Mesenchymal stem cell (in vitro differentiated cells and primary cell): ENCODE results near the gene FBXL19. TPM values are rescaled to one million over a fixed set of nuclear protein-coding genes. Genes with fewer than 3 reads are reported as not detected.
A peak's percentile ranks its signal among the peaks of the same experiment; 100 is the strongest.

Experiments
- DNase-seq: peaks from one replicate; pipeline ENCODE4 v3.0.0-alpha.2; 2013
- H2AFZ ChIP-seq: one replicate; pipeline ENCODE4 v1.6.1; 2013; ENCODE audit warnings: low read depth, mild to moderate bottlenecking, control low read depth, inconsistent platforms, low read length, moderate library complexity
- H2AK5ac ChIP-seq: 2 replicates; pipeline ENCODE4 v1.6.1; 2013; ENCODE audit warnings: low read length, moderate library complexity, mild to moderate bottlenecking, inconsistent platforms; ENCODE audit not compliant: severe bottlenecking
- H2BK120ac ChIP-seq: one replicate; pipeline ENCODE4 v1.6.1; 2013; ENCODE audit warnings: low read depth, mild to moderate bottlenecking, inconsistent platforms, low read length, moderate library complexity
- H2BK12ac ChIP-seq, 2 experiments: one replicate each; pipeline ENCODE4 v1.6.1; 2013; ENCODE audit warnings: inconsistent platforms in 2 of 2, low read length in 2 of 2, mild to moderate bottlenecking in 2 of 2, moderate library complexity in 2 of 2, control low read depth in 1 of 2
- H2BK15ac ChIP-seq: one replicate; pipeline ENCODE4 v1.6.1; 2013; ENCODE audit warnings: mild to moderate bottlenecking, low read depth, inconsistent platforms; ENCODE audit not compliant: poor library complexity, severe bottlenecking
- H2BK5ac ChIP-seq: 2 replicates; pipeline ENCODE4 v1.6.1; 2013; ENCODE audit warnings: low read depth, mild to moderate bottlenecking, low read length, control low read depth, inconsistent platforms; ENCODE audit not compliant: poor library complexity, severe bottlenecking
- H3K14ac ChIP-seq, 2 experiments: one replicate each; pipeline ENCODE4 v1.6.1; 2013; ENCODE audit warnings: inconsistent platforms in 2 of 2, low read length in 2 of 2, control low read depth in 1 of 2, mild to moderate bottlenecking in 1 of 2, moderate library complexity in 1 of 2
- H3K18ac ChIP-seq, 2 experiments: one replicate each; pipeline ENCODE4 v1.6.1; 2013; ENCODE audit warnings: inconsistent platforms in 2 of 2, low read length in 2 of 2, control low read depth in 1 of 2, low read depth in 1 of 2, mild to moderate bottlenecking in 1 of 2
- H3K23ac ChIP-seq, 2 experiments: one replicate each; pipeline ENCODE4 v1.6.1; 2013; ENCODE audit warnings: inconsistent platforms in 2 of 2, low read length in 2 of 2, mild to moderate bottlenecking in 2 of 2, moderate library complexity in 2 of 2, control low read depth in 1 of 2
- H3K27ac ChIP-seq: 2 replicates; pipeline ENCODE4 v1.5.1; 2013; ENCODE audit warnings: mild to moderate bottlenecking, moderate library complexity, low read length, control low read depth, inconsistent platforms; ENCODE audit not compliant: poor library complexity, severe bottlenecking
- H3K27me3 ChIP-seq, 2 experiments: 2 replicates each; pipeline versions ENCODE4 v1.6.1 to v1.7.0; 2013; ENCODE audit warnings: low read length in 2 of 2, mild to moderate bottlenecking in 2 of 2, moderate library complexity in 2 of 2, control low read depth in 1 of 2, inconsistent platforms in 1 of 2; ENCODE audit not compliant: control insufficient read depth in 1 of 2, insufficient read depth in 1 of 2
- H3K36me3 ChIP-seq, 2 experiments: 2 replicates each; pipeline versions ENCODE4 v1.6.1 to v1.7.0; 2013; ENCODE audit warnings: low read length in 2 of 2, control low read depth in 1 of 2, inconsistent platforms in 1 of 2, low read depth in 1 of 2, mild to moderate bottlenecking in 1 of 2; ENCODE audit not compliant: insufficient read depth in 2 of 2, control insufficient read depth in 1 of 2
- H3K4ac ChIP-seq, 2 experiments: one replicate each; pipeline ENCODE4 v1.6.1; 2013; ENCODE audit warnings: inconsistent platforms in 2 of 2, low read length in 2 of 2, mild to moderate bottlenecking in 2 of 2, moderate library complexity in 2 of 2, control low read depth in 1 of 2, low read depth in 1 of 2
- H3K4me1 ChIP-seq: 2 replicates; pipeline ENCODE4 v1.6.1; 2013; ENCODE audit warnings: low read depth, low read length, control low read depth; ENCODE audit not compliant: control insufficient read depth, insufficient read depth
- H3K4me2 ChIP-seq: 2 replicates; pipeline ENCODE4 v1.6.1; 2013; ENCODE audit warnings: low read length, mild to moderate bottlenecking, inconsistent platforms; ENCODE audit not compliant: poor library complexity, severe bottlenecking
- H3K4me3 ChIP-seq, 2 experiments: 2 replicates each; pipeline versions ENCODE4 v1.5.1 to v1.7.0; 2013; ENCODE audit warnings: low read length in 2 of 2, mild to moderate bottlenecking in 2 of 2, control low read depth in 1 of 2, low read depth in 1 of 2; ENCODE audit not compliant: insufficient read depth in 1 of 2
- H3K79me1 ChIP-seq: replicated peaks from 2 replicates; pipeline ENCODE4 v1.6.1; 2013; ENCODE audit warnings: mild to moderate bottlenecking, control low read depth, low read length, inconsistent platforms; ENCODE audit not compliant: poor library complexity, severe bottlenecking
- H3K9ac ChIP-seq: 2 replicates; pipeline ENCODE4 v1.7.0; 2013; ENCODE audit warnings: mild to moderate bottlenecking, low read length, moderate library complexity
- H3K9me3 ChIP-seq: 2 replicates; pipeline ENCODE4 v1.7.0; 2013; ENCODE audit warnings: mild to moderate bottlenecking, low read length; ENCODE audit not compliant: control insufficient read depth
- H4K8ac ChIP-seq: one replicate; pipeline ENCODE4 v1.6.1; 2013; ENCODE audit warnings: inconsistent platforms, mild to moderate bottlenecking, low read length, moderate library complexity
- H4K91ac ChIP-seq: one replicate; pipeline ENCODE4 v1.6.1; 2013; ENCODE audit warnings: mild to moderate bottlenecking, low read length, inconsistent platforms
- WGBS: methylation state at CpG from one replicate; pipeline ENCODE4 v1.1.7; 2013; ENCODE audit warnings: mixed read lengths; 5-methylcytosine and 5-hydroxymethylcytosine counted together
- small RNA-seq: library from polyadenylated mRNA; stranded (forward); fragments of <200 nt; extraction: miRNeasy Mini kit (QIAGEN cat#:217004); gene quantifications from one replicate; pipeline ENCODE3, GENCODE V24; 2013; ENCODE audit warnings: low read depth

Gene FBXL19

GRCh38 chr16:30996985-30997724 is 73.8 kb downstream of the FBXL19 start:
- WGBS = 3% methylated on average over 55 of the region's 60 CpGs

GRCh38 chr16:30997725-30998711 is 74.6 kb downstream of the FBXL19 start:
- Histone ChIP-seq H2AFZ (peak overlapping the region; percentile 96), H3K14ac (peak overlapping the region in 1 of 2 experiments; percentile 99), H3K79me1 (peaks cover 11% of the 10 kb centered on the region), H3K27me3 (no peaks in the 10 kb centered on the region), H3K27ac (peak overlapping the region; percentile 98), H3K36me3 (peaks cover 3 to 10% of the 10 kb centered on the region in 2 experiments), H3K4me1 (peaks cover 28% of the 10 kb centered on the region), H2BK5ac (peak overlapping the region; percentile 91), H3K18ac (peak overlapping the region; percentile 71 to 94), H3K4me2 (peak overlapping the region; percentile 66), H3K9me3 (no peaks in the 10 kb centered on the region), H4K91ac (peak overlapping the region; percentile 59), H4K8ac (peak overlapping the region; percentile 90), H2BK120ac (no peak overlapping the region), H2AK5ac (peak overlapping the region; percentile 61), H3K4ac (peak overlapping the region; percentile 71 to 86), H3K4me3 (peak overlapping the region; percentile 39 to 69), H2BK12ac (peak overlapping the region in 1 of 2 experiments; percentile 59), H3K9ac (peak overlapping the region; percentile 92), H2BK15ac (peak overlapping the region; percentile 66), H3K23ac (peak overlapping the region in 1 of 2 experiments; percentile 84)
- 28% methylated on average over 21 of the region's 21 CpGs for WGBS
- peak; percentile 78 for DNase-seq

More at GRCh38 chr16:30996985-30997724, 73.8 kb downstream of the FBXL19 start:
- H3K36me3 ChIP-seq = peaks cover 6 to 19% of the 10 kb centered on the region in 2 experiments
- H3K4me3 ChIP-seq = peak overlapping the region; percentile 39 to 78
- peak overlapping the region; percentile 73 to 94 for H3K18ac ChIP-seq
- H2AFZ ChIP-seq = peak overlapping the region; percentile 96
- peak overlapping the region; percentile 91 for H2BK5ac ChIP-seq
- DNase-seq = peak; percentile 72
- peak overlapping the region in 1 of 2 experiments; percentile 59 for H2BK12ac ChIP-seq
- H3K23ac ChIP-seq = peak overlapping the region in 1 of 2 experiments; percentile 84
- H4K91ac ChIP-seq = peak overlapping the region; percentile 70
- H3K9me3 ChIP-seq = no peaks in the 10 kb centered on the region
- H2AK5ac ChIP-seq = peak overlapping the region; percentile 61
- H4K8ac ChIP-seq = peak overlapping the region; percentile 90
- H3K14ac ChIP-seq = peak overlapping the region in 1 of 2 experiments; percentile 99
- H3K27me3 ChIP-seq = no peaks in the 10 kb centered on the region
- peak overlapping the region; percentile 66 for H2BK15ac ChIP-seq
- H3K4me2 ChIP-seq = peak overlapping the region; percentile 66
- H2BK120ac ChIP-seq = peak overlapping the region; percentile 51
- peak overlapping the region; percentile 98 for H3K27ac ChIP-seq
- H3K4ac ChIP-seq = peak overlapping the region; percentile 71 to 86
- peak overlapping the region; percentile 92 for H3K9ac ChIP-seq
- peaks cover 9% of the 10 kb centered on the region for H3K79me1 ChIP-seq
- peaks cover 24% of the 10 kb centered on the region for H3K4me1 ChIP-seq

Small RNA genes lying within 50 kb of the gene (small RNA-seq; reads per million reads assigned to genes)
- gene AC135048.1 (not detected), gene MIR4519 (not detected), gene MIR762 (not detected)
